Posterior cingulate gyrus (tissue), 11 donors: Measurements from ENCODE around the gene ARL5B.
"Not testable (repeated sequence)": the region's sequence is repeated elsewhere in the genome, so short reads cannot be mapped to it uniquely, and the experiment has no call there.

Source experiments
- DNase-seq, 10 donors: peaks; one replicate each; pipeline versions ENCODE4 v3.0.0 to v3.0.0-alpha.2; 2020 to 2021; ENCODE audit warnings: mixed read lengths in 3 of 10
- intact Hi-C: fragments of 100-400 bp; cut with DNase I; formaldehyde crosslinking; loops from one replicate; pipeline ENCODE4 v1.15.1; 2023

The ARL5B gene, protein sequence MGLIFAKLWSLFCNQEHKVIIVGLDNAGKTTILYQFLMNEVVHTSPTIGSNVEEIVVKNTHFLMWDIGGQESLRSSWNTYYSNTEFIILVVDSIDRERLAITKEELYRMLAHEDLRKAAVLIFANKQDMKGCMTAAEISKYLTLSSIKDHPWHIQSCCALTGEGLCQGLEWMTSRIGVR

DNA sequence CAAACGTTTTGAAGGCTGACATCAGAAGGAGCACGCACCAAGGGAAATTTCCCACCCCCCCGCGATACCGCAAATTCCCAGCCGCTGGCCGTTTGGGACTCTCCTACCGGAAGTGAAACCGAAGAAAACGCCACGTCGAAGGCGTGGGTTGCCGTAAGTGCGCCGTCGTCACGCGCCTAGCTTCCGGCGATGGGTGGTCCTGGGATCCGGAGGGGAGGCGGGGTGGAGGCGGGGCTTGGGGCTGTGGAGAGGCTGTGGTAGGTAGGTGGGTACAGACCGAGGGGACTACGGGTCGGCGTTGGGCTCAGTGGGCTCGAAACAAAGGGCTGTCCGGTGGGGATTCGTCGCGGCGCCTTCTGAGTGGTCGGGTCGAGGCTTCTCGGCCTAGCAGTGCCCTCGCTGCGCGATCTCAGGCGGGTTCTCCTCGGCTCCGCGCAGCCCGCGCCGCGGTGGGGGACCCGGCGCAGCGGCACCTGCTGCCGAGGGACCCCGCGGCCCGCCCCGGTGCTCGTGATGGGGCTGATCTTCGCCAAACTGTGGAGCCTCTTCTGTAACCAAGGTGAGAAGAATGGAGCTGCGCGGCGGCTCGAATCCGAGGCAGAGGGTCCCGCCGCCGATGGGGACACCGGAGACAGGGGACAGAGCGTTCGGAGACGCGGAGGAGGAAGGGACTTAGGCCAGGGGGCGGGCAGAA is at the start of gene ARL5B:
Gene ARL5B, plus strand, starts transcription at position 307 of the 694 bp plus-strand sequence. Its CDS starts 207 bp downstream, at position 514.
- DNase-seq = peak; percentile 91 to 99 (median 97)
- intact Hi-C loops = loop anchor here (1.0 kb wide), 1 partner anchor 8 kb away; the partner anchor contains the start of gene NSUN6

DNA sequence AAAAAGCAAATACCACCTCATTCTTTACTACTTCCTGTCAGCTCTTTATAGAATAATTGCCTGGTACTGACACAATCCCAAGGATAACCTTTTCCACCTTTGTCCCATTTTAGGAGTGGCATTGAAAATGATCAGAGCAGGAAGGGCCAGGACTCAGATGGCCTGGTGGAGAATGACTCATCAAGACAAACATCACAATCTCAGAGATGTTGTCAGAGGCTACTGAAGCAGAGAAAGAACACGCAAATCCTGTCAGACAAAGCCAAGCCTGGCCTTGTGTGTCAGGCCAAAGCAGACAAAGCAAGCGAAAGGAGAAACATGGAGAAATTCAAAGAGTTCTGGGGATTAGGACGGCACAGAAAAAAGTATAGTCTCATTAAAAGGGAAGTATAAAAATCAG is 48.7 kb upstream of the ARL5B start:
- intact Hi-C loops = no loop called here
- no peak for DNase-seq

DNA sequence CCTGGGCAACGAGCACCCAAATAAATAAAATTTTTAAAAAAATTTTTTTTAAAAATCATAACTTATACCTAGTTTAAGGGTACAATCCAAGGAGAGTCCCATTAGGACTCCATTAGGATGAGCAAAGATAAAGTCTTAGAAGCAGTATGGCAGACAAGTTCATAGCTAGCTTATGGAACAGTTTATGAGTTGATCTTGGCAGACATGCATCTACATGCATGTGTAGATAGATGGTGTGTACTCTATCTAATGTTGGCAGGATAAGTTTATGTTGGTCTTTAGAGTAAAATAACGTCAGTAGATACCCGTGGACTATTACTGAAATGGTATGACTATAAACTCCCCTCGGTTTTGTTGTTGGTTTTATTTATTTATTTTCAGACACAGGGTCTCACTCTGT is 48.1 kb upstream of the ARL5B start:
- DNase-seq = no peak
- intact Hi-C loops = no loop called here

DNA sequence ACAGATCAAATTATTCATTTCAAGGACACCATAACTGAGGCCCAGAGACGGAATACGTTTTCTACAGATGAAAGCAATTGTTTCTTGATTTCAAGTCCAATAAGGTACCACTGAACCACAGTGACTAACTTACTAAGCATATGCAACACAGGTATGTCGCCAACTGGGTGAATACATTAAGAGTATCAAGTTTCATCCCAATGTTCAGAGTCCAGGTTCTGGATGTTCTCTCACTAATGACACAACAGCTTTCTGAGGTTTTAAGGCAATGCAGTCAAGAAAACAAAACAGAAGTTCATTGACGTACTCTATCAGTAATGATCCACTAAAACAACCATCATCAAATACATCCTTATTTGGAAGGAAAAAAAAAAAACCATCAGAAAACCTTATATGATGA is 43.6 kb upstream of the ARL5B start:
- DNase-seq = no peak
- intact Hi-C loops = no loop called here

DNA sequence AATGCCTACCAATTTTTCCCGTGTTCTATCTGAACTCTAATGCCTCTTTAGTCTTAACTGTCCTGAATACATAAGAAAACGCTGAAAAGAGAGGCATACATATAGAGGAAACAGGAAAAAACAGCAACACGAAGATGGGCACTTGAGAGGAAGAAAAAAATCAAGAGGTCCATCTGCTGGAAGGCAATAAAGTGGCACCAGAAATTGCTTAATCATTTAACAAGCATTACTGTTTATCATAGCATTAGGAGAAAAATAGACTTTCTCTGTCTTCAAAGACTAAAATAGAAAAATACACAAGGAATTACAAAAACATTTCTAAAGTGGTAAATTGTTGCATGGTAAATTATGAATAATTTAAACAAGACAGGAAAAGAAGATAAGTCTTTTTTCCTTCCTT is 42.9 kb upstream of the ARL5B start:
- no peak for DNase-seq

DNA sequence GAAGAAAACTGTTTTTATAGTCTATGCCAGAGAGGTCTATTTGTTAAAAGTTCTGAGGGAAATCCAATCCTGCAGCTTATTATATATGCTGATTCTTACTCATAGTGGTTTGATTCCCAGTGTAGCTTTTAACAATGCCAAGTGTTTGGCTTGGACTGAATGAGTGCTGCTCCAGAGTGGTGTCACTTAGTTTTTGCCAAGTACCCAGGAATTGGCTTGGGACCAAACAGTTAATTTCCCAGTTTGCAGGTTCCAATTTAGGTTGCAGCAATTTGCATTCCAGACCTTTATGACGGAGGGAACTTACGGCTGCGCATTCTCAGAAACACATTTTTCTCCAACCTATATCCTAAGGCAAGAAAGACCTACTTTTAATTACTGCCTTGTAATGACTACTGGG is 40.2 kb upstream of the ARL5B start:
- intact Hi-C loops = no loop called here
- DNase-seq = no peak

More for the DNA sequence above, 42.9 kb upstream of the ARL5B start:
- intact Hi-C loops = no loop called here

DNA sequence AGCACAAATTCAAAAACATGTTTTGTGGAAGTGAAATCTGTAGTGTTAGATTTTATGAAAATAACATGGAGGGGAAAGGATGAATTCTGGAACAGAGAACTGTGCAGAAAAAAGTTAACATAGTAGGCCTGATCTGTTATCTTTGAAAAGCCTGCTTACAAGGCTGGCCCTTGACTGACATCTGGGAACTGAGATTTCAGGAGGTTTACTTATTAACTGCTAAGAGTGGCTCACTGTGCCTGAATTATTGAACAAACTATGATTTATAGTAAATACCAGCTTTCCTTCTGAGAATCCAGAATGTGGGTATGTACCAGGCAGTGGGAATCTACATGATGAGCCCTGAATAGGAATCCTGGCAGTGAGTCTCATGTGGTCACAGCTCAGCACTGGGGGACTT is 38.4 kb upstream of the ARL5B start:
- no peak for DNase-seq
- intact Hi-C loops = no loop called here

DNA sequence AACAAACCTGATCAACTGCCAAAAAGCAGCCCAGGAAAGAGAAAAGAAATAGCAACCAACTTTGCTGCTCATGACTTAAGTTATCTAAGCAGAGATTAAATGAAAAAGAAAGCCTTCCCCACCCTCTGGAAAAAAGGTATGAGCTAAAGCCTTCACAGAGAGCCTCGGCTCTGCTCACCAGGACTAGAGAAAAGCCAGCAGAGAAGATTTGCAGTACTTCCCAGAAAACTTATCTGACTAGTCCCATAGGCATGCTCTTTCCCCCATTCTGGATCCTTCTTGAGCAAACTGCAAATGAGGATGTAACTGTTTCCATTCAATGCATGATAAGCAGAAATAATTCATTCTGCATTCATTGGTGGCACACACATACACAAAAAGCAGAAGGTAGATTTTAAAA is 35.6 kb upstream of the ARL5B start:
- intact Hi-C loops, DNase-seq: not testable (repeated sequence)

DNA sequence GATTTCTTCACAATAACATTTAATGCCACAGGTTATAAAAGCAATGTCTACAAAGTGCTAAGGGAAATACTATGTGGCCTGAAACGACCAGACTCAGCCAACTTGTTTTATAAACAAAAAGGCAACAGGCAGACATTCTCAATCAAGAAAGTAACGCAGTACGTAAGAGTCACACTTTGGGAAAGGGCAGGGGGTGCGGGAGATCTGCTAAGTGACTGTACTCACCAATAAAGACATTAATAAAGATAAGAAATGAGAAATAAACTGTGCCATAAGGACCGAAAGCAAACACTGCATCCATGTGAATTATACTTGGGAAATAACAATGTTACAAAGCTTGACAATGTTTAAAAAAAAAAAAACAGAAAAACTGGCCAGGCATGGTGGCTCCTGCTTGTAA is 33.3 kb upstream of the ARL5B start:
- intact Hi-C loops = no loop called here
- no peak for DNase-seq

DNA sequence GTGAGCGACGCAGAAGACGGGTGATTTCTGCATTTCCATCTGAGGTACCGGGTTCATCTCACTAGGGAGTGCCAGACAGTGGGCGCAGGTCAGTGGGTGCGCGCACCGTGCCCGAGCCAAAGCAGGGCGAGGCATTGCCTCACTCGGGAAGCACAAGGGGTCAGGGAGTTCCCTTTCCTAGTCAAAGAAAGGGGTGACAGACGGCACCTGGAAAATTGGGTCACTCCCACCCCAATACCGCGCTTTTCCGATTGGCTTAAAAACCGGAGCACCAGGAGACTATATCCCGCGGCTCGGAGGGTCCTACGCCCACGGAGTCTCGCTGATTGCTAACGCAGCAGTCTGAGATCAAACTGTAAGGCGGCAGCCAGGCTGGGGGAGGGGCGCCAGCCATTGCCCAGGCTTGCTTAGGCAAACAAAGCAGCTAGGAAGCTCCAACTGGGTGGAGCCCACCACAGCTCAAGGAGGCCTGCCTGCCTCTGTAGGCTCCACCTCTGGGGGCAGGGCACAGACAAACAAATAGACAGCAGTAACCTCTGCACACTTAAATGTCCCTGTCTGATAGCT is 31.7 kb upstream of the ARL5B start:
- intact Hi-C loops = not testable (repeated sequence)
- peak; percentile 34 to 94 (median 63) for DNase-seq

DNA sequence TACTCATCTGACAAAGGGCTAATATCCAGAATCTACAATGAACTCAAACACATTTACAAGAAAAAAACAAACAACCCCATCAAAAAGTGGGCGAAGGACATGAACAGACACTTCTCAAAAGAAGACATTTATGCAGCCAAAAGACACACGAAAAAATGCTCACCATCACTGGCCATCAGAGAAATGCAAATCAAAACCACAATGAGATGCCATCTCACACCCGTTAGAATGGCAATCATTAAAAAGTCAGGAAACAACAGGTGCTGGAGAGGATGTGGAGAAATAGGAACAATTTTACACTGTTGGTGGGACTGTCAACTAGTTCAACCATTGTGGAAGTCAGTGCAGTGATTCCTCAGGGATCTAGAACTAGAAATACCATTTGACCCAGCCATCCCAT is 26.7 kb upstream of the ARL5B start:
- intact Hi-C loops, DNase-seq: not testable (repeated sequence)

DNA sequence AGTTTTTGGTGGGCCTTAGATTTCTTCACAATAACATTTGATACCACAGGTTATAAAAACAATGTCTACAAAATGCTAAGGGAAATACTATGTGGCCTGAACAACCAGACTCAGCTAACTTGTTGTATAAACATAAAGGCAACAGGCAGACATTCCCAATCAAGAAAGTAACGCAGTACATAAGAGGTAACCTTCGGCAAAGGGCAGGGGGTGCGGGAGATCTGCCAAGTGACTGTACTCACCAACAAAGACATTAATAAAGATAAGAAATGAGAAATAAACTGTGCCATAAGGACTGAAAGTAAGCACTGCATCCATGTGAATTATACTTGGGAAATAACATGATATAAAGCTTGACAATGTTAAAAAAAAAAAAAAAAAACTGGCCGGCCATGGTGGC is 23.2 kb upstream of the ARL5B start:
- intact Hi-C loops = no loop called here
- DNase-seq = no peak

DNA sequence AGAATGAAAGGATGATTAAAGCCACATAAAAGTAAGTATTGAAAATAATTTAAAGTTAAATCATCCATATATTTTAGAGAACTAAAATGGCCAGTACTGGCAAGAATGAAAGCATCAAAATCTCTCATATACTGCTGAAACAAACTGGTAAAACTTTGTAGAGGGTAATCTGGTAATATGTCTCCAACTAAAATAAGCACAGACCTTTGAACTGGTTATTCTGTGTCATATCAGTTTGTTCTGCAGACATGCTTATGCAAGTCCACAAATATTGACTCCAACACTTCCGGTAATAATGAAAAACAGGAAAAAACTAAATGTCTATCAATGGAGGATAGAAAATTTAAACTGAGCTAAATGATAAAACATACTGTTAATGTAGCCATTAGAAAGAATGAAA is 21.8 kb upstream of the ARL5B start:
- intact Hi-C loops, DNase-seq: not testable (repeated sequence)

DNA sequence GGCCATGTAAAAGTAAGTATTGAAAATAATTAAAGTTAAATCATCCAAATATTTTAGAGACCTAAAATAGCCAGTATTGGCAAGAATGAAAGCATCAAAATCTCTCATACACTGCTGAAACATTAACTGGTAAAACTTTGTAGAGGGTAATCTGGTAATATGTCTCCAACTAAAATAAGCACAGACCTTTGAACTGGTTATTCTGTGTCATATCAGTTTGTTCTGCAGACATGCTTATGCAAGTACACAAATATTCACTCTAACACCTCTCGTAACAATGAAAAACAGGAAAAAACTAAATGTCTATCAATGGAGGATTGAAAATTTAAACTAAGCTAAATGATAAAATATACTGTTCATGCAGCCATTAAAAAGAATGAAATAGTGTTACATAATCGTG is 19.5 kb upstream of the ARL5B start:
- intact Hi-C loops, DNase-seq: not testable (repeated sequence)

DNA sequence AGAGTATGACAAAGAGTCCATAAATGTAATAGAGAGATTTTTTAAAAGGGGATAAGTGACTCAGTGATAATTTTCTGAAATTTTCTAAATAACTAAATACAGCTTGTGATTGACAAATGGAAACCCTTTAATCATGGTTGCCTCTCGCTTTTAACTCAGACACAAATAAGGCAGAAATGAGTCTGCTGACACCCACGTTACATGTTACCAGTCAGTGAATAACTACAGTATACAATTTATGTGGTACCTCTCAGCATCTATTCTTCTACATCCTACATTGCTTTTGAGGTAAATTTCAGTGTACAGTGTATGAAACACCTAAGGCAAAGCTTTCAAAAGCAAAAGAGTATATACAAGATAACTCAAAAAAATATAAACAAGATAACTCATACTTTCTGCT is 12.1 kb upstream of the ARL5B start:
- intact Hi-C loops = no loop called here
- no peak for DNase-seq

DNA sequence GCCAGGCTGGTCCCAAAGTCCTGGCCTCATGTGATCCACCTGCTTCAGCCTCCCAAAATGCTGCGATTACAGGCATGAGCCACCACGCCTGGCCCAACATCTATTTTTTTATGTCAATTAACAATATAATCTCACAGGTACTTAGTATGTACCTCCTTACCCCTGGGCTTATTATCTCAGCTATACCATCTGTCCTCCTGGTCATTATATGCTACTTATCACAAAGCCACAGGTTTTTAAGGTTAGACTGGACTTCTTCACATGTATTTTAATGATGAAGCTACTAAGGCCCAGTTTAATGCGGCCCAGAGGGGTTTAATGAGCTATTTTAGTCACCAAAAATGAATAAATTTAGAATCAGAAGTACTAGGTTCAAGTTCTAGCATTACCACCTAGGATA is 11.3 kb upstream of the ARL5B start:
- DNase-seq = no peak
- intact Hi-C loops = no loop called here

DNA sequence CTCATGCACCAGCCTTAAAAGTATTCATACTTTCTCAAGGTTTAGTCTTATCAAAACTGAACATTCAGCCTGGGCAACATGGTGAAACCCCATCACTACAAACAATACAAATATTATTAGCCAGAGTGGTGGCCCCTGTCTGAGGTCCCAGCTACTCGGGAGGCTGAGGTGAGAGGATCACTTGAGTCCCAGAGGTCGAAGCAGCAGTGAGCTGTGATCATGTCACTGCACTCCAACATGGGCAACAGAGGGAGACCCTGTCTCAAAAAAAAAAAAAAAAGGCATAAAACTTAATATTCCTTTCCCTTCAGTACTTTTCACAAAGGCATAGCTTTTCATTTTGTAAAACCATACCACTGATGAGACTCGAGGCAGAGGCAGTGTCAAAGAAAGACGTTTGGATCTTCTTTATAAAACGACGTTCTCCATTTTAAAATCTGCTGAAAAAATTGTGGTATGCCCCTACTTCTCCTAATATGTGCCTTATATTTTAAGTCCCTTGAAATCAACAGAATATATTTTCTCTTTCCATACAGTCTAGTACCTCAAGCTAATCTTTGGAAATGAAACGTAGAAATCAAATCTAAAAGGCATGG is 9.8 kb upstream of the ARL5B start:
- intact Hi-C loops = no loop called here
- DNase-seq = no peak

DNA sequence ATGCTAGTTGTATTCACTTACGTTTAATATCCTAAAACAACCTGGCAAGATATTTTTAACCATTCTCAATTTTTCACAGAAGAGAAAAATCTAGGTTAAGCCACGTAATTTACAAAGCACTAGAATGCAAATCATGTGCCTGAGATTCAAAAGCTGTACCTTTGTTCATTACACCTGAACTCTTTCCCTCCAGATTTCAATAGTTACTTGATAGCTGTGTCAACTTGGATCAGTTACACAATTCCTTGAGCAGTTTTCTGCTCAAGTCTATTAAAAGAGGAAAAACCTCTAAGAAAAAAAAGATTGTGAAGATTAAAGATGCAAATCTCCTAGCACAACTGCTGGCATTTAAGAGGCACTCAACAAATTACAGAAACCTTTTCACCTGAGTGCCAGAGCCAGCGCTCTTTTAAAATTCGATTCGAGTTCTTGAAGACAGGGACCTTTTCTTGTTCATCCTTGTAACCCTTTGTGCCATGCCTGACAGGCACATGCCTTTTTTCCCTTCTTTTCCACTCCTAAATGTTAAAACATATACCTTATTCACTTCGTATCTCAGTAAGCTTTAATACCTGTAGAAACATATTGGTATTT is 8.7 kb upstream of the ARL5B start:
- DNase-seq = no peak
- intact Hi-C loops = no loop called here

DNA sequence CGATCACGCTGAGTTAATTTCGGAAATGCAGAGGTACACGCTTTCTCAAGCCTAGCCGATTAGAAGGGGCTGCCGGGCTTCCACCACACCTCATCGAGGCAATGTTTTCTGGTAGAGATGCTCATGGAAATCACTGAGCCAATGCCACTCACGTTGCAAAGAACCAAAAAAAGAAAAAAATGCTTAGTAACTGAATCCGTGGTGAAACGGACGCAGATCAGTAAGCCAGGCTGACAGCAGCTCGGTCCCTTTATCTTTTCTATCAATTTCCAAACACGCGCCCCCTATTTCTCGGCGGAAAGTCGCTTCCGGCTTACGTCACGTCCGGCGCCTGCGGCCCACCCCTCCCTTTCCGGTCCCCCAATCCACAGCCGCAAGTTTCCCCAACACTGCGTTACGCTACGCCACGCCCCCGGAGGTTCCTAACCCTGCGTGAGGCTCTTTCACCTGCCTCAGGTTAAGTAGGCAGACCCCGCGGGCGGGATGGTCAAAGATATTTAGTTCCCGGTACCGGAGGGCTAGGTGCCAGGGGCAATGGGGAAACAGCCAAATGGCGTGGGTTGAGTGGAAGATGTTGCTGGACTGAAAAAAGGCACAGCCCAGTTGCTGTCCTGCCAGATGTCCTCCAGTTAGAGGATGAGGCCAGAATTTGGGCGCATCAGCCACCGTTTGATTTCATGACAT is 7.8 kb upstream of the ARL5B start, which contains the start of gene NSUN6:
Gene NSUN6, minus strand, starts transcription at position 264 of the 684 bp plus-strand sequence. CDS start 384 bp downstream, outside the sequence.
- intact Hi-C loops = loop anchor here (1.0 kb wide), 1 partner anchor 8 kb away; the partner anchor contains the start of gene ARL5B

DNA sequence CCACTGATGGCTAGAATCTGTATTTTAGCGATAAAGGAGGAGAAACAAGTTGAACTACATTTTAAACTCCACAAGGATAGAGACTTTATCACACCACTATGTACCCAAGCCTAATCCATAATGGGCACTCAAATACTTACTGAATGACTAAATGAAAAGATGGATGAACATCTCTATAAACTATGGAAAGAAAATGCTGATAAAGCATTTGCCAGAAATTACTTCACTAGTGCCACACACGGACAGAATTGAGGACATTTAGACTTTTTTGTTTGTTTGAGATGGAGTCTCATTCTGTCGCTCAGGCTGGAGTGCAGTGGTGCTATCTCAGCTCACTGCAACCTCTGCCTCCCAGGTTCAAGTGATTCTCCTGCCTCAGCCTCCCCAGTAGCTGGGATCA is 6.1 kb upstream of the ARL5B start:
- no peak for DNase-seq
- intact Hi-C loops = no loop called here

More for the DNA sequence above, 7.8 kb upstream of the ARL5B start, which contains the start of gene NSUN6:
- peak; percentile 83 to 99 (median 91) for DNase-seq
